Tibial artery (tissue), 4 donors: ENCODE data around the gene MAP3K4.

Experiments
- DNase-seq, 2 donors: peaks; one replicate each; pipeline ENCODE4 v3.0.0-alpha.2; 2019
- H3K27ac ChIP-seq, 2 donors: fragments of 200-600 bp; sonication (generic) in 1 of 2; 1 replicate in 1 of 2; 2 replicates in 1 of 2; pipeline ENCODE4 v1.5.1; 2018 to 2019; ENCODE audit warnings: mild to moderate bottlenecking in 1 of 2
- H3K27me3 ChIP-seq, 2 donors: fragments of 200-600 bp; sonication (generic) in 1 of 2; one replicate each; pipeline versions ENCODE4 v1.5.1 to v1.6.0; 2016 to 2019
- H3K36me3 ChIP-seq, 3 donors: fragments of 200-600 bp; sonication (generic) in 2 of 3; one replicate each; pipeline ENCODE4 v1.5.1; 2016 to 2019; ENCODE audit warnings: mild to moderate bottlenecking in 2 of 3
- H3K4me1 ChIP-seq, 4 donors: fragments of 200-600 bp; sonication (generic) in 2 of 4; 1 replicate in 3 of 4; 2 replicates in 1 of 4; pipeline ENCODE4 v1.5.1; 2016 to 2019
- H3K4me3 ChIP-seq, 2 donors: fragments of 200-600 bp; sonication (generic) in 1 of 2; 1 replicate in 1 of 2; 2 replicates in 1 of 2; pipeline ENCODE4 v1.5.1; 2018 to 2019; ENCODE audit warnings: mild to moderate bottlenecking in 2 of 2
- H3K9me3 ChIP-seq, 3 donors: fragments of 200-600 bp; sonication (generic) in 1 of 3; one replicate each; pipeline ENCODE4 v1.5.1; 2016 to 2019
- CTCF ChIP-seq, 2 experiments: fragments of 200-600 bp in 1 of 2; fragments of 450-650 bp in 1 of 2; IDR thresholded peaks; one replicate each; pipeline ENCODE4 v1.5.1; 2017 to 2019; ENCODE audit warnings: antibody characterized with exemption in 2 of 2, mild to moderate bottlenecking in 1 of 2, moderate library complexity in 1 of 2
- intact Hi-C: fragments of 100-400 bp; cut with DNase I; formaldehyde crosslinking; loops from one replicate; pipeline ENCODE4 v1.15.0; 2023; ENCODE audit warnings: low total_unique reads

The MAP3K4 gene

GRCh38 chr6:160951187-160952030 is 40.2 kb upstream of the MAP3K4 start:
- intact Hi-C loops = no loop called here
- peaks cover 0 to 21% (median 11%) of the 10 kb centered on the region in 4 donors for H3K4me1 ChIP-seq
- peak overlapping the region in 1 of 2 donors; percentile 67 for H3K27ac ChIP-seq
- DNase-seq = no peak
- no peak for TF ChIP-seq CTCF (IDR thresholded peaks at IDR 0.05)
- H3K36me3 ChIP-seq = no peaks in the 10 kb centered on the region
- H3K9me3 ChIP-seq = no peaks in the 10 kb centered on the region
- no peaks in the 10 kb centered on the region for H3K27me3 ChIP-seq
- H3K4me3 ChIP-seq = no peak overlapping the region

- Histone ChIP-seq H3K4me3 (no peak overlapping the region), H3K27ac (no peak overlapping the region), H3K9me3 (no peaks in the 10 kb centered on the region), H3K36me3 (no peaks in the 10 kb centered on the region), H3K27me3 (no peaks in the 10 kb centered on the region), H3K4me1 (peaks cover 0 to 21% (median 11%) of the 10 kb centered on the region in 4 donors)
- no peak for DNase-seq
- no peak for TF ChIP-seq CTCF (IDR thresholded peaks at IDR 0.05)
- intact Hi-C loops = no loop called here
Measured at GRCh38 chr6:160952633-160953281, 38.8 kb upstream of the MAP3K4 start.

DNA sequence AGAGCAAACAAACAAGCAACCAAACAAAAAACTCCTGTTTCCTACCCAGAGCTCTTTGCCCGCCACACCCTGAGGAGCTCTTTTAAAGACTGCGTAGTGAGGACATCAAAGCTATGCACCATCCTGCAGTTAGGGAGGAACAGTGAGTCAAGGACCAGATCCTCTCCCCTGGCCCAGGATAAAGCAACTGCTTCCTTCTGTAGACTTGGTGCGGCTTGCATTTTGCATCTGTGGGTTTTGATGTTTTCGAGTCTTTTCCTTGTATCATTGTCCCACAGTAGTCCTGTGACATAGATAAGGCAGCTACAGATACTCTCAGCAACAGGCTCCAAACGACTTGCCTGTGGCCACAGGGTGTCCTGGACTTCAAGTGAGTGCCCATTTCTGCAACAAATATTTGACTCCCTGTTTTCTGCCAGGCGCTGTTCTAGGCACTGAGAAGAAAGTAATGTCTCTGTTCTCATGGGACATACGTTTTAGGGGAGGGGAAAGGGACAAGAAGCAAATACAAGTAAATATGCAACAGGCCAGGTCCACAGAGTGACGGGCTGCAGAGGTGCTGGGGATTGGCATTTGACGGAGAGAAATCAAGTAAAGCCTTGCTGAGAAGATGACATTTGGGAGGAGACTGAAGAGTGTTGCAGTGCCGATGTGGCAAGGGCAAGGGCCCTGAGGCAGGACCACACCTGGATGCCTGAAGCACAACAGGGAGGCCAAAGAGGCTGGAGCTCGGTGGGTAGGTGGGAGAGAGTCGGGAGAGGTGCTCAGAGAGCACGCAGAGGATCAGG is 35.9 kb upstream of the MAP3K4 start:
- intact Hi-C loops = loop anchor here (2.0 kb wide), 1 partner anchor 53 kb away; no protein-coding TSS in a partner anchor
- H3K27me3 ChIP-seq = no peaks in the 10 kb centered on the region
- no peak for DNase-seq
- TF ChIP-seq CTCF (IDR thresholded peaks at IDR 0.05) = no peak
- no peak overlapping the region for H3K27ac ChIP-seq
- no peak overlapping the region for H3K4me3 ChIP-seq
- H3K4me1 ChIP-seq = peaks cover 0 to 4% (median 2%) of the 10 kb centered on the region in 4 donors
- H3K36me3 ChIP-seq = no peaks in the 10 kb centered on the region
- H3K9me3 ChIP-seq = no peaks in the 10 kb centered on the region

DNA sequence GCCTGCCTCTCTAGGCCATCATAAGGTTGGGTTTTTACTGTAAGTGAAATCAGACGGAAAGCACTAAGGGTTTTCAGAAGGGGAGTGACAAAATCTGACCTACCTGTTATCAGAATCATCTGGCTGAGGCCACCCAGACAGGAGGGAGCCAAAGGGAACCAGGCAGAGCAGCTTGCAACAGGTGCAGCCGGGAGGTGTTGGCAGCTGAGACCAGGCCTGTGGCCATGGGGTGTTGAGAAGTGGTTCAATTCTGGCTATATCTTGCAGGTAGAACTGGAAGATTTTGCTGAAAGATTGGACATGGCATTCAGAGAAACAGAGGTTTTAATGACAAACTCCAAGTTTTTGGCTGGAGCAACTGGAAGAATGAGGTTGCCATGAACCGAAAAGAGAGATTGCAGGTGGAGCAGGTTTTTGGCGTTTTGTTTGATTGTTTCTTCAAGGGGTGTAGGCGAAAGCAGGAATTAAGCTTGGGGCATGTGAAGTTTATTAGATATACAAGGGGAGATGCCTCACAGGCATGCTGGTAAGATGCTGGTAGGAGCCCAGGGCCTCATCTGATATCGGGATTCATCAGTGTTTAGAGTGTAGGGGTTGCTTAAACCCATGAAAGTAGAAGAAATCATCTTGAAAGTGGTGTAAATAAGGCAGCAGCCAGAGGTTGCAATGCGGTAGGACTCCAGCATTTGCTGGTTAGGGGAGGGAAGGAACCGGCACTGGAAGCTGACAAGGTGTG is 35.1 kb upstream of the MAP3K4 start:
- Histone ChIP-seq H3K27me3 (no peaks in the 10 kb centered on the region), H3K4me3 (no peak overlapping the region), H3K9me3 (no peaks in the 10 kb centered on the region), H3K4me1 (no peaks in the 10 kb centered on the region), H3K36me3 (no peaks in the 10 kb centered on the region), H3K27ac (no peak overlapping the region)
- intact Hi-C loops = no loop called here
- no peak for DNase-seq
- TF ChIP-seq CTCF (IDR thresholded peaks at IDR 0.05) = no peak
